Liver (tissue), 4 donors: ENCODE data around the gene RAB23. TPM values are rescaled to one million over a fixed set of nuclear protein-coding genes. Genes with fewer than 3 reads are reported as not detected.

Experiments
- polyA plus RNA-seq, 2 donors: library from polyadenylated mRNA; stranded (reverse) in 1 of 2; unstranded in 1 of 2; fragments of 200-250 nt in 1 of 2; fragments of >200 nt in 1 of 2; fragmentation: Nextera tagmentation in 1 of 2; extraction: Ambion mirVana in 1 of 2; gene quantifications; one replicate each; pipeline versions ENCODE4 v1.2.1 to v1.2.3, GENCODE V29; 2013 to 2015
- total RNA-seq, 2 donors: library from RNA; depleted of rRNA; stranded (reverse); fragments of >200 nt; gene quantifications; one replicate each; pipeline ENCODE4 v1.2.3, GENCODE V29; 2014
- donor health status: healthy.
- donor health status: healthy.
- donor health status: healthy.

The RAB23 gene
- total and polyA plus RNA-seq, 4 donors = 0.60 to 4.3 (median 2.4) TPM

Other genes with a start within 250 kb of the RAB23 start
- gene KIAA1586, start 175.6 kb downstream of the RAB23 start, total RNA-seq = 10 to 100 TPM in 1 of 2 donors, 1 to 10 TPM in 1; 5.3 to 25.0 TPM
- gene KIAA1586, start 175.6 kb downstream of the RAB23 start, polyA plus RNA-seq = 1 to 10 TPM; 2.1 to 5.7 TPM
- gene ZNF451, start 132.1 kb downstream of the RAB23 start, total RNA-seq = 100 to 1,000 TPM in 1 of 2 donors, 10 to 100 TPM in 1; 50.6 to 108 TPM
- 10 to 100 TPM in 1 of 2 donors, 1 to 10 TPM in 1; 5.5 to 17.0 TPM for gene ZNF451, start 132.1 kb downstream of the RAB23 start, polyA plus RNA-seq
- gene BAG2, start 50.0 kb downstream of the RAB23 start, total RNA-seq = 1 to 10 TPM; 3.6 to 4.9 TPM
- gene BAG2, start 50.0 kb downstream of the RAB23 start, polyA plus RNA-seq = 1 to 10 TPM; 1.8 to 2.6 TPM
- gene PRIM2, start 95.3 kb upstream of the RAB23 start, total RNA-seq = 10 to 100 TPM in 1 of 2 donors, 1 to 10 TPM in 1; 5.1 to 13.0 TPM
- 1 to 10 TPM; 1.6 to 1.8 TPM for gene PRIM2, start 95.3 kb upstream of the RAB23 start, polyA plus RNA-seq